GM12892 (cell line): ENCODE results near the gene PPP4R2.

Source experiments
- POLR2A ChIP-seq: IDR thresholded peaks from 2 replicates; pipeline ENCODE4 v1.6.1; 2011; ENCODE audit warnings: low read depth, low read length, control low read depth
- POLR2AphosphoS5 ChIP-seq: IDR thresholded peaks from 2 replicates; pipeline ENCODE4 v1.6.1; 2011; ENCODE audit warnings: low read depth, low read length, control low read depth
- TAF1 ChIP-seq: IDR thresholded peaks from 2 replicates; pipeline ENCODE4 v1.6.1; 2011; ENCODE audit warnings: low read depth, mild to moderate bottlenecking, control low read depth, low read length, borderline replicate concordance

- TF ChIP-seq POLR2AphosphoS5 (no peak), POLR2A (no peak), TAF1 (no peak)
Observed at GRCh38 chr3:73096169-73096568, 99.6 kb downstream of the PPP4R2 start.
